GM18909 (cell line): ENCODE data around the gene DNAH8.

Source experiments
- ATAC-seq: cut with Tn5 transposase; IDR thresholded peaks from one replicate; pipeline ENCODE4 v1.9.1; 2021; ENCODE audit warnings: mild to moderate bottlenecking; ENCODE audit not compliant: unreplicated experiment, poor library complexity

Gene DNAH8

DNA sequence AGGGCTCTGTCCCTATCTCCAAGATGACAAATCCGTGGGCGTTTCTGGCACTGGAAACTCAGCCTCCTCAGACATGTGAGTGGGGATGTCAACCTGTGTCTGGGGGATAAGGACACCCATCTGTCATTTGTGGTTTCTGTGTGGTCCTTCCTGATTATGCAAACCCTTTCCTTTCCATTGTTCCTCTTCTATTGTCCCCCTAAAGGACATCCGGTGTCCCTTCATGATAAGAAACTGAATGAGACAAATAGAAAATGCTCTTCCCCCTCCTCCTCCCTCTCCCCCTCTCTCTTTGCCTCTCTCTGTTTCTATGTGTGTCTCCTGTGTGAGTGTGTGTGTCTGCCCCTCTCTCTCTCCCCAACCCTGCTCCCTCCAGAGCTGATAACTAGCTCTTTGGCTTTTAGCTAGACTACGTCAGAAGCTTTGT is 322.0 kb downstream of the DNAH8 start:
- ATAC-seq = no peak

DNA sequence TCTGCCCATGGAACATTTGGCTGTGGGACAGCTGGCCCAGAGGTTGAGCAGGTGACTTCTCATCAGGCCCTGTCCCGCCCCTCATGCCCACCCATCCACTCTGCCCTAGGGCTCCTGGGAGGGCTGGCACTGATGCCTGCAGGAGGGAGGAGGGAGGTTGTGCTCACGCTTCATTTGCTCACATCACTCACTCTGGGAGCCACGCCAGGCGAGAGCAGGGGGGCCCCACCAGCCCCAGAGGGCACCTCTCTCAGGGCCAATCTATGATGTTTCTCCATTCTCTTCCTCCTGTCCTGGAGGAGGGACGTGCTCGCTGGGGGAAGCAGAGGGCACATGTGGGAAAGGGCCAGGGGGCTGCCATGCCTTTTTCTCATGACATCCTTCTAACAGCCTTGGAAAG is 322.6 kb downstream of the DNAH8 start:
- no peak for ATAC-seq

DNA sequence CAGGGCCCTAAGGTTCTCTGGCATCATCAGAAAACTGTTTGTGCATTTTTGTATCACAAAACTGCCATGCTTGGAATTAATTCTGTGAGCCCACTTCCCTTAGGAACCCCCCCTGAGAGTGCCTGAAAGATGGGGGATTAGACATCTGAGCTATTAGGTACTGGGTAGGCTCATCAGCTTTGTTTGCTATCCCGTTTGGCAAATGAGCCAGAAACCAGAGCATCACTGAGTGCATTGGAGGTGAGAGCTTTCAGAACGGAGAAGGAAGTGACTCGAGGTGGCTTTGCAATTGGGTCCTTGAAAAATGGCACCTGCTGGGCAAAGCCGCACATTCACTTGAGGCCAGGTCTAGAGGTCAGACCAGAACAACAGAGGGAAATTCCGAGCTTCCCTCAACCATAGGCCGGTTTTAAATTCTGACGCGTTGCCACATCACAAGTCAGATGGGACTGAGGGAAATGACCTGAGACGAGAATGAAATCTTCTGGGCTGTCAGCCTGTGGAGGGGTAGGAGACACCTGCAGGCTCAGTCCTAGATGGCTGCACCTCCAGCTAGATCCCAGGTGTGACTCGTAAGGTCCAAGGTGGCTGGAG is 325.1 kb downstream of the DNAH8 start:
- no peak for ATAC-seq

DNA sequence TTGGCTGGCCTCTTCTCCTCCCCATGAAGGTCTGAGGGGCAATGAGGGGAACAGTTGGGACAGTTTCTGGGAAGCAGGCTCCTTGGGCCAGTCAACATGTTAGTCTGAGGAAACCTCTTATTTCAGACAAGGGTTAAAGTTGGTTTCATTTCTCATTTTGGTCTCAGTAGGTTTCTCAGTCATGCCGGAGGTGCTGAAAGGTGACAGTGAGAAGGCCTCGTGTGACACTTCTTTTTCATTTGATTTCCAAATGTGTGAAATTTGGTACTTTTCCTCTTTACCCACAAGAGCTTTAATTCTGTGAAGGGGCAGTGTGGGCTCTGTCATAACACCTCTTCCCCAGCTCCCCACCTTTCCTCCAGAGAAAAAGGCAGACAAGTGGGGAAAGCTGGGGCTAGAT is 326.0 kb downstream of the DNAH8 start:
- ATAC-seq = no peak

DNA sequence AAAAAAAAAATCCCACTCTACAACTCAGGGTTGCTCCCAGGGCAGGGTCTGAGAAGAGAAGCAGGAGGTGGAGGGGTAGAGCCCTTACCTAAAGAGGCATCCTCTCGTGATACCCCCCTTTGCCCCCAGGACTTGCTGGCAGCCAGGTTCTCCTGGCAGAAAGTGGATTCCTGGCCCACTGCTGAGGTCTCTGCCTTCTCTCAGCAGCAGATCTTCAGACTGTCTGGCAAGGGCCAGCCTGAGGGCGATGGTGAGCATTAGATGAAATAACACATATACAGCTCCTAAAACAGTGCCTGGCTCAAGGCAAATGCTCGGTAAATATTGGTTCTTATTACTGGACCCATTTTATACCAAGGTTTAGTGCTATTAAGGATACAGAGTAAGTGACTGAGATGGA is 328.7 kb downstream of the DNAH8 start:
- no peak for ATAC-seq

GRCh38 chr6:39044181-39044580 is 329.1 kb downstream of the DNAH8 start:
- ATAC-seq = no peak

- ATAC-seq = no peak
These were observed 332.6 kb downstream of the DNAH8 start for GRCh38 chr6:39047434-39048327.

- no peak for ATAC-seq
These were observed 333.6 kb downstream of the DNAH8 start, which contains the start of gene GLP1R for GRCh38 chr6:39048481-39049399. TSS of gene GLP1R (plus strand) at chr6:39048781. CDS start at chr6:39048841, 60 bp downstream.

DNA sequence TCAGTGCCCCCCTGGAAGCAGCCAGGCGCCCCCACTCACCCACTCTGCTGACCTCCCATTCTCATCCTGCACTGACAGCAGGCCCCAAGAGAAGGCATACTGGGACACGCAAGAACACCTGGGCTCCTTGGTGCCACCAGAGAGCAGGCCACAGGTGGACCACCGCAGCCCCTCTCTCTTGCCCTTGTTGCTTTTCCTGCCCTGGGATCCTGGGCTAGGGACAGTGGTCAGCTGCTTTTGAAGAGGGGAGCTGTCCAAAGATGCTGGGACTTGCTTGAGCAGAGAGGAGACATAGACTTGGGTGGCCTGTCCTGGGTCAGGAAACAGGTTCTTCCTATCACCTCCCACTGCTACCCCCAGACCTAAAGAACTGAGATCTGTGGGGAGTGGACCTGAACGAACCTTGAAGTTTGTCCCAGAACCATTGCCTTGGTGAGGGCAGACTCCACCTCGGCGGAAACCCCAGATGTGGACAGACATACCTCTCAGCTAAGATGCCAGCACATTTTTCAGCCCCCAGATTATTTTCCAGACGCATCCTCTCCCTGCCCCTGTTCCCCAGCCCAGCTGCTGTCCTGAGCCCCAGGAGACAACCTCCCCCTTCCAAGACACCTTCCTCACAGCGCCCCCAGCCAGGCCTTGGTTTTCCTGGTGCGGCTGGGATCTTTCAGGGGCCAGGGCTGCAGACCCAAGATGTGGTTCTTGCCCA is 334.6 kb downstream of the DNAH8 start:
- no peak for ATAC-seq

- no peak for ATAC-seq
These were observed 335.5 kb downstream of the DNAH8 start for GRCh38 chr6:39050453-39051112.

GRCh38 chr6:39051399-39052122 is 336.4 kb downstream of the DNAH8 start:
- no peak for ATAC-seq

- no peak for ATAC-seq
These were observed 338.0 kb downstream of the DNAH8 start for GRCh38 chr6:39053016-39053624.

DNA sequence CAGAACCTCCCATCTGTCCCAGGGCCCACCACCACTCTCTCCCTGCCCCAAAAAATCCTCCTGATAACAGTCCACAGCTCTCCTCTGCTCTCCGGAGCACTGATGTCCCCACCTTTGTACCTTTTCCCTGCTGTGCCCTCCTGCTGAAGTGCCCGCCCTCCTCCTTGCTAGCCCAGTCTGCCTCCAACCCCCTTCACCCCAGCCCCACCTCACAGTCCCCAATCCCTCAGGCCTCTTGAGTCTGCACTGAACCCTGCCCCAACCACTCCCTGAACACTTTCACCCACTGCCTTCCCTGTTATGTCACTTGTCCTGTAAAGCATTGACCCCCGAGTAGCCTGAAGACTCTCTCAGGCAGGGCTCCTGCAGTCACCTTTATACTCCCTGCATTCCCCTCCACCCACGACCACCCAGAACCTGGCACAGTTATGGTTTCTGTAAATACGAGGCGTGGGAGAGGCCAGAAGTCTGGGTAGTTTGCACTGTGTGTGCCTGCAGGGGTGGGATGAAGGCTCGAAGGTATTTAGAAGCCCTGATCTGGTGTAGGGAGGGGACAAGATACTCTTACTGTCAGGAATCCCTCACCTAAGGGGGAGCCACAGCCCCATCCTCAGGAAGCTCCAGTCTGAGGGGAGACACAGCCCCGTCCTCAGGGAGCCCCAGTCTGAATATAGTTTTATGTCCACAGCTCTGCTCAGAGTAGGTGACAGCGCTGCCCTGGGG is 338.9 kb downstream of the DNAH8 start:
- ATAC-seq = no peak

GRCh38 chr6:39054577-39055142 is 339.5 kb downstream of the DNAH8 start:
- no peak for ATAC-seq

DNA sequence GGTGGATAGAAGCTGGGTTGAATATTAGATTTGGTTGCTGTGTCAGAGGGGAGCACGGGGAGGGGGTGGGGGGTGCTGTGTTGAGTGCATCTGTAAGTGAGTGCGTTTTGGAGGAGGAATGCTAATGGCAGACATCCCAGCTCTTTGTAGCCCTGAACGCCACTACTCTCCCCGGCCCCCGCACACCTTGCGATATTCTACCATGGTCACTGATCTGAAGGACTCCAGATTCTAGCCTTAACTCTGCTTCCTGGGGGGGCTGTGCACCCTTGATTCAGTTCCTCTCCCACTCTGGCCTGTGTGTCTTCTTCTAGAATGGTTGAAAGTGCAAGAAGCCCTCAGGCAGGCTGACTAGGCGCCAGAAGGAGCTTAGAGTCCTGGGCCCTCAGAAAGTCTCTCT is 340.6 kb downstream of the DNAH8 start:
- no peak for ATAC-seq

- no peak for ATAC-seq
These were observed 341.1 kb downstream of the DNAH8 start for GRCh38 chr6:39056191-39056590.

- no peak for ATAC-seq
These were observed 341.6 kb downstream of the DNAH8 start for GRCh38 chr6:39056681-39057080.
